ENCODE data around the gene SNPH.
A peak's percentile ranks its signal among the peaks of the same experiment; 100 is the strongest.
"Not testable (repeated sequence)": the region's sequence is repeated elsewhere in the genome, so short reads cannot be mapped to it uniquely, and the experiment has no call there.

SNPH gene

GRCh38 chr20:1266167-1266973 lies at the start of gene SNPH:
Gene SNPH, plus strand, starts transcription at chr20:1266294. Its CDS starts 29,946 bp downstream, at chr20:1296240.
- DNase-seq = peak; percentile 68

- DNase-seq = not testable (repeated sequence)
Measured at GRCh38 chr20:1216527-1217427, 49.3 kb upstream of the SNPH start.

DNA sequence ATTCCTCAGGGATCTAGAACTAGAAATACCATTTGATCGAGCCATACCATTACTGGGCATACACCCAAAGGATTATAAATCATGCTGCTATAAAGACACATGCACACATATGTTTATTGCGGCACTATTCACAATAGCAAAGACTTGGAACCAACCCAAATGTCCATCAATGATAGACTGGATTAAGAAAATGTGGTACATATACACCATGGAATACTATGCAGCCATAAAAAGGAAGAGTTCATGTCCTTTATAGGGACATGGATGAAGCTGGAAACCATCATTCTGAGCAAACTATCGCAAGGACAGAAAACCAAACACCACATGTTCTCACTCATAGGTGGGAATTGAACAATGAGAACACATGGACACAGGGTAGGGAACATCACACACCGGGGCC lies 43.3 kb upstream of the SNPH start:
- DNase-seq = not testable (repeated sequence)

DNA sequence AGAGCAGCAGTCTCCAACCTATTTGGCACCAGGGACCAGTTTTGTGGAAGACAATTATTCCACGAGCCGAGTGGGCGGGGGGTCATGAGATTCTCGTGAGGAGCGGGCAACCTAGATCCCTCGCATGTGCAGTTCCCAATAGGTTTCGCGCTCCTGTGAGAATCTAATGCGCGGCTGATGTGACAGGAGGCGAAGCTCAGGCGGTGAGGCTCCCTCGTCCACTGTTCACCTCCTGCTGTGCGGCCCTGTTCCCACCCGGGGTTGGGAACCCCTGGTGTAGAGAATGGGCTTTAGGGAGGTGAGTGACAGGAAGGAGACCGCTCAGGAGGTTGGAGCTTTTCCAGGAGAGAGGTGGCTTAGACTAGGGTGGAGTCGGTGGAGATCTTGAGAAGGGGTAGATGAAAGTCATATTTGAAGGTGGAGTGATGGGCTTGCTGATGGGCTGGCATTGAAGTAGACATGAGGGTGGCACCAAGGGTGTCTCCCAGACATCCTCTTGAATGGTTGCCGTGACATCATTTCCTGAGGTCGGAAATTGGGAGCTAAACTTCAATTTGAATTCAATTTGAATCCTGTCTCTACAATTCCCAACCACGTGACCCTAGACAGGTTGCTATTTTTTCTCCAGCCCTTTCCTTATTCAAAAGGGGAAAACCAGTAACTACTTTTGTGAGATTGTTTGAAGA lies 41.7 kb upstream of the SNPH start:
- DNase-seq = no peak

DNA sequence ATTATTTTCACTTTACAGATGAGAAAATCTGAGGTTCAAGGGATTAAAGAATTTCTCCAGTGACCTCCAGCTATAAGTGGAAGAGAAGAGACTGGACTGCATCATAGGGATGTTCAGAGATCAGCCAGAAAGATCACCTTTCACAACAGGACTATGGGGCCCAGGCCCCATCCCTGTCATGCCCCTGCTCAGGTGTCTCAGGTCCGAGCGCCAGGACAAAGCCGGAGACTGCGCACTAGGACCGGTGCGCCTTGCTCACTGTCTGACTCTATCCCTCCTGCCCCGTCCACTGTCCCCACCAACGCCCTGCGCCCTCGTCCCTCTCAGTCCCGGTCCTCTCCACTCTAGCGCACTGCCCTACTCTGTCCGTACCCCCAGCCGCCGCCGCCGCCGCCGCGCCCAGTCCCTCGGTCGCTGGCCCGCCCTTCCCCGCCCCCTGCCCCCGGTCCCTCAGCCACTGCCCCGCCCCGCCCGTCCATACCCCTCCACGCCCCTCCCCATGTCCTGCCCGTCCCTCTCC lies 40.8 kb upstream of the SNPH start:
- DNase-seq = peak; percentile 85

GRCh38 chr20:1225783-1226654 lies 40.1 kb upstream of the SNPH start, which contains the start of gene RAD21L1:
Gene RAD21L1, plus strand, starts transcription at chr20:1226044. Its CDS starts 2,410 bp downstream, at chr20:1228454.
- peak; percentile 85 for DNase-seq

DNA sequence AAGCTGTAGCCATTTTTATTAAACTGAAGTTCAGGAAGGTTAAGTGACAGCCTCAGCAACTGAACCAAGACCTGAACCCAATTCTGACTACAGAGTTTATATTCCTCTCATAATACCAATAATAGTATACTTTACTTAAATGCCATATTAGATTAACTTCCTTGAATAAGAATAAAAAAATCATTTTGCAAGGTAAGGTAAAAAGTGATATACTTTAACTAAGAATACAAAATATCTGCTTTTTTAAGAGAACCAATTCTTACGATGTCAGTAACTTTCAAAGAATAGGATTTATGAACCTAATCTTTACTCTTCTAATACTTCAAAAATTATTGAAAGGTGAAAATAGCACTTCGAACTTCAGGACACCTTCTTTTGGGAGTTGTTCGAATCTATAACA lies 36.6 kb upstream of the SNPH start:
- no peak for DNase-seq

GRCh38 chr20:1232286-1233111 lies 33.6 kb upstream of the SNPH start:
- no peak for DNase-seq

GRCh38 chr20:1240549-1240948 lies 25.5 kb upstream of the SNPH start:
- no peak for DNase-seq

- DNase-seq = no peak
Measured at GRCh38 chr20:1241456-1241855, 24.6 kb upstream of the SNPH start.

DNA sequence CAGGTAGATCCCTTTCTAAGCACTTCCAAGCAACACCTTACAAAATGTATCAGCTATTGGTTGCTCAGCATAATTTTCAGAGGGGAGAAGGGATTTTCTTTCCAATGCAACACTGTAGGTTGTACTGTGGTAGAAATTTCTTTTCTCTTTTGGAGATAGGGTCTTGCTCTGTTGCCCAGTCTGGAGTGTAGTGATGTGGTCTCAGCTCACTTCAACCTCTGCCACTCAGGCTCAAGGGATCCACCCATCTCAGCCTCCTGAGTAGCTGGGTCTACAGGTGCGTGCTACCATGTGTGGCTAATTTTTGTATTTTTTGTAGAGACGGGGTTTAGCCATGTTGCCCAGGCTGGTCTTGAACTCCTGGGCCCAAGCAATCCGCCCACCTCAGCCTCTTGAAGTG lies 24.0 kb upstream of the SNPH start:
- DNase-seq = no peak

DNA sequence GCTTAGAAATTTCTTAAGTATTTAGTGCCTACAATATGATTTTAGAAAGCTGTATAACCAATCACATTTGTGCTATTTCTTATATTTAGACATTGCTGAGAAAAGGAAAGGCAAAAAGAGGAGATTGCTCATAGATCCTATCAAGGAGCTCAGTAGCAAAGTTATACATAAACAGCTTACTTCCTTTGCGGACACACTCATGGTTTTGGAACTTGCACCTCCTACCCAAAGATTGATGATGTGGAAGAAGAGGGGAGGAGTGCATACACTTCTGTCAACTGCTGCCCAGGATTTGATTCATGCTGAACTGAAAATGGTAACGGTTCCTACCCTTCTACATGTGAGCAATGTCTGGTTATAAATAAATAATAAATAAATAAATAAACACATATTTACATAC lies 23.6 kb upstream of the SNPH start:
- no peak for DNase-seq

DNA sequence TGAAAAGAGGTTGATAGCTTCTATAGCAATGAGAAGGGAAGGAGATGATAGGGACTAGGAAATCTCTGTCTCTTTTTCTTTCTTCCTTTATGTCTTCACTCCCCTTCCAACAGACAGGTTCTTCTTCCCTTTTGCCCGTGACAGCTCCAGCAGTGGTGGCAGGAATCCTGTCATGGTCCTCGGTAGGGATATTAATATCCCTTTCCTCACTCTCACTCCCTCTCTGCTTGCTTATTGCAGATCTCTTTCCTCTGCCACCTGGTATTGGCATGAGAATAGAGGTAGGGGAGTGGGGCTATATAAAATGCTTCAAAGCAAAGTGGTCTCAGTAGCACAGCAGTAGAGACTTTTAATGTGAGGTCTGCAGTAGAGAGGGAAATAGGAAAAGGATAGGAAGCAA lies 20.5 kb upstream of the SNPH start:
- DNase-seq = no peak

DNA sequence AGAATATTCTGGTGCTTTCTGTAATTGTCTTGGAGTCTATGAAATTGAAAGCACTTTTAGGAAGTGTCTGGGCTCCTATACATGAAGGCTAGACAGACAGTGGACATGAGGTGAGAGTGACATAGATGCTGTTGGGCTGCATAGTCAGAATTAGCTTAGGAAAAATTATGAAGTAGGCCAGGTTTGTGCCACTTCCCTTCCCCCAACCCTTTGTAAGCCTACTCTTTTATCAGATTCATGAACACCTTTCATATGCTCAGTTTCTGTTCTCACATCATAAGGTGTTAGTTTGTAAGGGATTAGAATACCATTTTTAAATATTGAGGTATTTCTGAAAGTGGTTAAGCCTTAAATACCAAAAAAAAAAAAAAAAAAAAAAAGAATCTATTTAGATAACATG lies 18.4 kb upstream of the SNPH start:
- no peak for DNase-seq

DNA sequence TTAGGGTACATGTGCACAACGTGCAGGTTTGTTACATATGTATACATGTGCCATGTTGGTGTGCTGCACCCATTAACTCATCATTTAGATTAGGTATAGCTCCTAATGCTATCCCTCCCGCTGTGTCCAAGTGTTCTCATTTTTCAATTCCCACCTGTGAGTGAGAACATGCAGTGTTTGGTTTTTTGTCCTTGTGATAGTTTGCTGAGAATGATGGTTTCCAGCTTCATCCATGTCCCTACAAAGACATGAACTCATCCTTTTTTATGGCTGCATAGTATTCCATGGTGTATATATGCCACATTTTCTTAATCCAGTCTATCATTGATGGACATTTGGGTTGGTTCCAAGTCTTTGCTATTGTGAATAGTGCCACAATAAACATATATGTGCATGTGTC lies 15.8 kb upstream of the SNPH start:
- DNase-seq = not testable (repeated sequence)

DNA sequence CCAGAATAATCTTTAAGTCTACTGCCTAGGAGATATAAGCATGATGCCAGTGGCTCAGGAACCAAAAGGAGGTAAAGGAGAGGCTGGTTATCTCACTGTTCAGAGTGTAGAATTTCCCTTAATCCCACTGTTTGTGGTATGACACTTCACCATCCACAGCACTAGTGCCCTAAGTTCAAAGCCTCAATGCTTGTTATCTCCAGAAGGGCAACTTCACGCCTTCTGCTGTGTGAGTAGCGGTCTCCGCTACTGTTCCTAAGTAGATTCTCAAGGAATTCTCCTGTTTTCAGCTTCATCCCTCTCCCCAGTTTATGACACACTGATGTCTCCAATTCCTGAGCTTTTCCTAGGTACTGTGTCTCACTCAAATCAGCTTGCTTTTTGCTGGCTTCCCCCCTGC lies 13.7 kb upstream of the SNPH start:
- DNase-seq = no peak

- DNase-seq = no peak
Measured at GRCh38 chr20:1254254-1254653, 11.8 kb upstream of the SNPH start.

DNA sequence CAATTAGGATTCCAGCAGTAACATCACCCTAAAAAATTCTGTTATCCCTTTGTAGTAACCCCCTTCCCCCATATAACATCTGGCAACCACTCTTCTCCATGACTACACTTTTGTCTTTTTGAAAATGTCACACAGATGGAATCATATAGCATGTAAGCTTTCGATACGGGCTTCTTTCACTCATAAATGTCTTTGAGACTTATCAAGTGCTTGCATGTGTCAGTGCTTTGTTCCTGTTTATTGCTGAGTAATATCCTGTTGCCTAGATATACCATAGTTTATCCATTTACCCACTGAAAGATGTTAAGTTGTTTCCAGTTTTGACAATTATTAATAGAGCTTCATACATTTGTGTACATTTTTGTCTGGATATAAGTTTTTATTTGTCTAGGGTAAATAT lies 10.4 kb upstream of the SNPH start:
- no peak for DNase-seq

GRCh38 chr20:1263853-1264252 lies 2.2 kb upstream of the SNPH start:
- no peak for DNase-seq

DNA sequence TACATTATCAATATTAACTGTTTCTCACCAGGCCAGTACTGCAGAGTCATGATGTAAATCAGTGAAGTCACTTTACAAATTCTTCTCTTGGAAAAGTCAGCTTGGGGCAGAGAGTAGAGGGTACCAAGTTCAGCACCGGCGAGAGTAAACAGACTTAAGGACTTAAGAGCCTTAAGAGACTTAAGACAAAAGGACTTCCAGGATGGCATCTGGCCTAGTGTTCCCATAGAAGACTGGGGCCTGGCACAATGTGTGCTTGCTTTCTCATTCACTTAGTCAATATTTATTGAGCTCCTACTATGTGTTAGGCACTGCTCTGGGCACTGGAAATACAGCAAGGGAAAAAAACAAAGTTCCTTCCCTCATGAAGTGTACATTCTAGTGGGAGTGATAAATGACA lies 1.4 kb upstream of the SNPH start:
- no peak for DNase-seq
